Purkinje cell (primary cell): Measurements from ENCODE around the gene EMC8. TPM values are rescaled to one million over a fixed set of nuclear protein-coding genes. Genes with fewer than 3 reads are reported as not detected.

ENCODE experiments used
- polyA plus RNA-seq: library from polyadenylated mRNA; unstranded; fragments of >200 nt; fragmentation: Nextera tagmentation; gene quantifications from 2 replicates; pipeline ENCODE4 v1.2.1, GENCODE V29; 2014

EMC8 gene
- 21.1 and 22.4 TPM in 2 replicates for polyA plus RNA-seq

GRCh38 chr16:85799497-85800320, at the start of gene EMC8, which contains the start of gene COX4I1:
Gene EMC8 (minus strand): TSS chr16:85799544. CDS start chr16:85799295, 249 bp downstream.
Gene COX4I1 (plus strand): TSS chr16:85799695. CDS start chr16:85801206, 1,511 bp downstream.

GRCh38 chr16:85750827-85751697, 48.3 kb downstream of the EMC8 start, which contains the start of gene C16orf74:
Gene C16orf74 (minus strand): TSS chr16:85751096. CDS start chr16:85735217, 15,879 bp downstream.

Other genes starting within 250 kb of the EMC8 start
- 2.4 and 5.3 TPM in 2 replicates for gene GSE1, start 186.2 kb downstream of the EMC8 start, polyA plus RNA-seq
- gene GINS2, start 110.6 kb downstream of the EMC8 start, polyA plus RNA-seq: 0.67 TPM in 1 of 2 replicates, not detected in the other
- gene C16orf74, start 48.4 kb downstream of the EMC8 start, polyA plus RNA-seq: 0.34 TPM in 1 of 2 replicates, not detected in the other
- 2,847 and 3,153 TPM in 2 replicates for gene COX4I1, start 151 bp upstream of the EMC8 start, polyA plus RNA-seq
- gene IRF8, start 99.6 kb upstream of the EMC8 start, polyA plus RNA-seq: 0.32 and 0.82 TPM in 2 replicates